ENCODE data around the gene CXADR.
A peak's percentile ranks its signal among the peaks of the same experiment; 100 is the strongest.

CXADR gene

GRCh38 chr21:17607684-17608083 is 94.8 kb downstream of the CXADR start:
- no peak for DNase-seq (ENCODE audit: low read depth)

- no peak for DNase-seq (ENCODE audit: low read depth)
These were observed 96.8 kb downstream of the CXADR start for GRCh38 chr21:17609681-17610080.

DNA sequence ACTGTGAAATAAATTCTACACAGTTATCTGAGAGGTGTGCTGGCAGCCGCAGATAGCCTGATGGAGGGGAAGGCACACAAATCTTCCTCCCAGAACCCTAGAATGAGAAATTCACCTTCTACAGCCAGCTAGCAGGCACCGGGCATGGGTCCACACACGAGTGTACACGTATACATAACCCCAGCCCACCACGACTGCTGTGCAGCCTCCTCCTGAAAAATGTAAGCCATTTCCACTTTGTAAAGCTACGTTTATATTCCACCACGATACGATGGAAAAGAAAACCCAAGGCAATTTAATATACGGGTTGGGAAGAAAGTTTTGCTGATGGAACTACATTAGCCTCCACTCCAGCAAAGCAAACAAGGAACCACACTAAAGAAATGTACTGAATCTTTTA is 98.1 kb downstream of the CXADR start:
- no peak for DNase-seq (ENCODE audit: low read depth)

- peak; percentile 65 for DNase-seq (ENCODE audit: low read depth)
These were observed 98.7 kb downstream of the CXADR start for GRCh38 chr21:17611414-17612022.

GRCh38 chr21:17612023-17612564 is 99.3 kb downstream of the CXADR start:
- DNase-seq (ENCODE audit: low read depth) = no peak

GRCh38 chr21:17612565-17613241 is 99.9 kb downstream of the CXADR start, which contains the start of gene BTG3:
Gene BTG3 (minus strand): TSS chr21:17612901. CDS start chr21:17609144, 3,757 bp downstream.
- peak; percentile 70 for DNase-seq (ENCODE audit: low read depth)

- no peak for DNase-seq (ENCODE audit: low read depth)
These were observed 100.4 kb downstream of the CXADR start for GRCh38 chr21:17613242-17613676.

DNA sequence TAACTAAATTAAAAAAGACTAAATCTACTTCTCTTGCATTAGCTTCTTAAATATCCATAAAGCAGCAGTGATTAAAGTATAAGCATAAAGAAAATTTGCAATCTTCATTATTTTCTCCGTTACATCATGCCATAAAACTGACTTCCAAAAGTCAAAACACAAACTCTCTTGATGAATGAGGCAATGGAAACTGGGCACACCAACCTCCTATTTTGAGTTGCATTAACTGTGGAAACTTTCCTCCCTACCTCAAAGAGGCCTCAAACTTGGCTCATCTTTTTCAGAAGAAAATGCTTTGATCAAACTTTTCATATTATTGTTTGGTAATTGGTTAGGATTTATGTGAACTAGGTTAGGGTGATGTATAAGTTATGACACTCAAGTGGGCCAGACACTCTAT is 104.0 kb downstream of the CXADR start:
- DNase-seq (ENCODE audit: low read depth) = no peak

DNA sequence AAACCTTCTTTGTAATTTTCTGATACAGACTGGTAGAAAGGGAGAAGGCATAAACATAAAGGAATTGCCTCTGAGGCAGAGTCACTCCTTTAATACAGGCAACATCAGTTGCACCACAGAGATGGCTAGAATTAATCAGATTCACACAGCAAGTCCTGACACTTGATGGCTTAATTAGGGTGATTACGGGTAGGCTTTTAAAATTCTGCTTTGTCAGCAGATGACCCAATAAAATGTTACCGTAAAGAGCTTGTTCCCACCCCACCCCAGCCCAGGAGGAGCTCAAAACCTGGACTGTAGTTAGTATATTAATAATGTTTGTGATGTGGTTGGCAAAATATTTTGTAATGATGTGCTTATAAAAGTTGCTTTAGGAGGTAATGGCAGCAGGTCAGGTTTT is 109.2 kb downstream of the CXADR start:
- no peak for DNase-seq (ENCODE audit: low read depth)

GRCh38 chr21:17631195-17631594 is 118.4 kb downstream of the CXADR start:
- no peak for DNase-seq (ENCODE audit: low read depth)

- DNase-seq (ENCODE audit: low read depth) = no peak
These were observed 123.9 kb downstream of the CXADR start for GRCh38 chr21:17636711-17637110.

DNA sequence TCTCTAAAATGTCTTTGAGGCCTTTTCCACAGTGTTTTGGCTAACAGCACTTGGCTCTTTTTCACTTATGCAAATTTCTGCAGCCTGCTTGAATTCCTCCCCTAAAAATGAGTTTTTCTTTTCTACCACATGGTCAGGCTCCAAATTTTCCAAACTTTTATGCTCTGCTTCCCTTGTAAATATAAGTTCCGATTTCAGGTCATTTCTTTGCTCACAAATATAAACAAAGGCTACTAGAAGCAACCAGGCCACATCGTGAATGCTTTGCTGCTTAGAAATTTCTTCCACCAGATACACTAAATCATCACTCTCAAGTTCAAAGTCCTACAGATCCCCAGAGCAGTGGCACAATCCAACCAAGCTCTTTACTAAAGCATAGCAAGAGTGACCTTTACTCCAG is 128.0 kb downstream of the CXADR start:
- DNase-seq (ENCODE audit: low read depth) = no peak

All from activated gamma-delta T cell treated with anti-CD3 and anti-CD28 coated beads, Interleukin-2, amount 50 U/mL, for 16 hours (primary cell).